Liver (tissue), 3 donors: Measurements from ENCODE around the gene BID.

ENCODE experiments used
- EGR1 ChIP-seq, 2 donors: IDR thresholded peaks; 2 replicates each; pipeline ENCODE4 v1.6.1; 2016 to 2018; ENCODE audit warnings: antibody characterized with exemption in 2 of 2, low read depth in 2 of 2
- FOXA1 ChIP-seq: IDR thresholded peaks from 2 replicates; pipeline ENCODE4 v1.6.1; 2016; ENCODE audit warnings: antibody characterized with exemption
- GABPA ChIP-seq, 2 donors: IDR thresholded peaks in 1 of 2; conservative IDR thresholded peaks in 1 of 2; 2 replicates each; pipeline ENCODE4 v1.6.1; 2016; ENCODE audit warnings: antibody characterized with exemption in 2 of 2, mild to moderate bottlenecking in 1 of 2, moderate library complexity in 1 of 2
- JUND ChIP-seq, 2 donors: IDR thresholded peaks; 2 replicates each; pipeline ENCODE4 v1.6.1; 2016; ENCODE audit warnings: antibody characterized with exemption in 2 of 2
- RAD21 ChIP-seq, 2 donors: IDR thresholded peaks; 2 replicates each; pipeline ENCODE4 v1.6.1; 2016; ENCODE audit warnings: antibody characterized with exemption in 2 of 2, mild to moderate bottlenecking in 2 of 2
- RXRA ChIP-seq, 2 donors: IDR thresholded peaks; 2 replicates each; pipeline ENCODE4 v1.6.1; 2017 to 2018; ENCODE audit warnings: antibody characterized with exemption in 2 of 2, mild to moderate bottlenecking in 1 of 2
- SP1 ChIP-seq: IDR thresholded peaks from 2 replicates; pipeline ENCODE4 v1.6.1; 2018; ENCODE audit warnings: antibody characterized with exemption, mild to moderate bottlenecking
- TAF1 ChIP-seq: conservative IDR thresholded peaks from 2 replicates; pipeline ENCODE4 v1.6.1; 2016; ENCODE audit warnings: antibody characterized with exemption, mild to moderate bottlenecking
- YY1 ChIP-seq: IDR thresholded peaks from 2 replicates; pipeline ENCODE4 v1.6.1; 2016; ENCODE audit warnings: antibody characterized with exemption, mild to moderate bottlenecking
- TF ChIP-seq, protein P1 (sequence below): fragments of 150-350 bp; IDR thresholded peaks from 2 replicates; pipeline ENCODE4 v1.5.1; 2017; ENCODE audit warnings: improper control_type of control experiment, low read depth, low read length; ENCODE audit not compliant: missing input control
- TF ChIP-seq, protein P2 (sequence below): IDR thresholded peaks from 2 replicates; pipeline ENCODE4 v1.6.1; 2016; ENCODE audit warnings: antibody characterized with exemption
- TF ChIP-seq, protein P3 (sequence below): IDR thresholded peaks from 2 replicates; pipeline ENCODE4 v1.6.1; 2016; ENCODE audit warnings: antibody characterized with exemption, mild to moderate bottlenecking
- TF ChIP-seq, protein P4 (sequence below): IDR thresholded peaks from 2 replicates; pipeline ENCODE4 v1.6.1; 2016; ENCODE audit warnings: antibody characterized with exemption
- TF ChIP-seq, protein P5 (sequence below): IDR thresholded peaks from 2 replicates; pipeline ENCODE4 v1.6.1; 2016; ENCODE audit warnings: antibody characterized with exemption
- donor health status: healthy.
- donor health status: healthy.

DNA sequence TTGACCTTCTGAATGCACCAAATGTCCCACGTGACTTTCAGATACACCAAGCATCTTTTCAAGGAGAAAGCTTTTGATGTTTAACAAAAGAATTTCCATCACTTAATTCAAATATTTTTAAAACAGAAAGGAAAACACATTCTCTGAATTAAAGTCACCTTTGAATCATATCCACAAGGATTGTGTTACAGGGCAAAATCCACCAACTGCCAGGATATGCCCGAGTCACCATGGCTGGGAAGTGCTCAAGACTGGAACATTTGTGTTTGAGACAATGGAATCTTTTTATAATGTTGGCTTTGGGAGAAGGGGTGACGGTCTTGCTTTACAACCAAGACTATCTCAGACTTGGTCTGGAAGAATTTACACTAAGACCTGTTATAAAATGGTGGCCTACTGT lies 40.8 kb downstream of the BID start:
- TF ChIP-seq, protein P1, sequence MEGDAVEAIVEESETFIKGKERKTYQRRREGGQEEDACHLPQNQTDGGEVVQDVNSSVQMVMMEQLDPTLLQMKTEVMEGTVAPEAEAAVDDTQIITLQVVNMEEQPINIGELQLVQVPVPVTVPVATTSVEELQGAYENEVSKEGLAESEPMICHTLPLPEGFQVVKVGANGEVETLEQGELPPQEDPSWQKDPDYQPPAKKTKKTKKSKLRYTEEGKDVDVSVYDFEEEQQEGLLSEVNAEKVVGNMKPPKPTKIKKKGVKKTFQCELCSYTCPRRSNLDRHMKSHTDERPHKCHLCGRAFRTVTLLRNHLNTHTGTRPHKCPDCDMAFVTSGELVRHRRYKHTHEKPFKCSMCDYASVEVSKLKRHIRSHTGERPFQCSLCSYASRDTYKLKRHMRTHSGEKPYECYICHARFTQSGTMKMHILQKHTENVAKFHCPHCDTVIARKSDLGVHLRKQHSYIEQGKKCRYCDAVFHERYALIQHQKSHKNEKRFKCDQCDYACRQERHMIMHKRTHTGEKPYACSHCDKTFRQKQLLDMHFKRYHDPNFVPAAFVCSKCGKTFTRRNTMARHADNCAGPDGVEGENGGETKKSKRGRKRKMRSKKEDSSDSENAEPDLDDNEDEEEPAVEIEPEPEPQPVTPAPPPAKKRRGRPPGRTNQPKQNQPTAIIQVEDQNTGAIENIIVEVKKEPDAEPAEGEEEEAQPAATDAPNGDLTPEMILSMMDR = no peak
- TF ChIP-seq TAF1 = no peak
- TF ChIP-seq RXRA (IDR thresholded peaks at IDR 0.05) = no peak
- TF ChIP-seq GABPA (IDR thresholded peaks at IDR 0.05 in 1 of 2, conservative IDR thresholded peaks at IDR 0.05 in 1 of 2) = no peak
- no peak for TF ChIP-seq JUND (IDR thresholded peaks at IDR 0.05)
- TF ChIP-seq, protein P2, sequence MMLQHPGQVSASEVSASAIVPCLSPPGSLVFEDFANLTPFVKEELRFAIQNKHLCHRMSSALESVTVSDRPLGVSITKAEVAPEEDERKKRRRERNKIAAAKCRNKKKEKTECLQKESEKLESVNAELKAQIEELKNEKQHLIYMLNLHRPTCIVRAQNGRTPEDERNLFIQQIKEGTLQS = no peak
- TF ChIP-seq, protein P3, sequence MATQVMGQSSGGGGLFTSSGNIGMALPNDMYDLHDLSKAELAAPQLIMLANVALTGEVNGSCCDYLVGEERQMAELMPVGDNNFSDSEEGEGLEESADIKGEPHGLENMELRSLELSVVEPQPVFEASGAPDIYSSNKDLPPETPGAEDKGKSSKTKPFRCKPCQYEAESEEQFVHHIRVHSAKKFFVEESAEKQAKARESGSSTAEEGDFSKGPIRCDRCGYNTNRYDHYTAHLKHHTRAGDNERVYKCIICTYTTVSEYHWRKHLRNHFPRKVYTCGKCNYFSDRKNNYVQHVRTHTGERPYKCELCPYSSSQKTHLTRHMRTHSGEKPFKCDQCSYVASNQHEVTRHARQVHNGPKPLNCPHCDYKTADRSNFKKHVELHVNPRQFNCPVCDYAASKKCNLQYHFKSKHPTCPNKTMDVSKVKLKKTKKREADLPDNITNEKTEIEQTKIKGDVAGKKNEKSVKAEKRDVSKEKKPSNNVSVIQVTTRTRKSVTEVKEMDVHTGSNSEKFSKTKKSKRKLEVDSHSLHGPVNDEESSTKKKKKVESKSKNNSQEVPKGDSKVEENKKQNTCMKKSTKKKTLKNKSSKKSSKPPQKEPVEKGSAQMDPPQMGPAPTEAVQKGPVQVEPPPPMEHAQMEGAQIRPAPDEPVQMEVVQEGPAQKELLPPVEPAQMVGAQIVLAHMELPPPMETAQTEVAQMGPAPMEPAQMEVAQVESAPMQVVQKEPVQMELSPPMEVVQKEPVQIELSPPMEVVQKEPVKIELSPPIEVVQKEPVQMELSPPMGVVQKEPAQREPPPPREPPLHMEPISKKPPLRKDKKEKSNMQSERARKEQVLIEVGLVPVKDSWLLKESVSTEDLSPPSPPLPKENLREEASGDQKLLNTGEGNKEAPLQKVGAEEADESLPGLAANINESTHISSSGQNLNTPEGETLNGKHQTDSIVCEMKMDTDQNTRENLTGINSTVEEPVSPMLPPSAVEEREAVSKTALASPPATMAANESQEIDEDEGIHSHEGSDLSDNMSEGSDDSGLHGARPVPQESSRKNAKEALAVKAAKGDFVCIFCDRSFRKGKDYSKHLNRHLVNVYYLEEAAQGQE = no peak
- no peak for TF ChIP-seq FOXA1
- TF ChIP-seq YY1 = no peak
- no peak for TF ChIP-seq RAD21 (IDR thresholded peaks at IDR 0.05)
- TF ChIP-seq, protein P4, sequence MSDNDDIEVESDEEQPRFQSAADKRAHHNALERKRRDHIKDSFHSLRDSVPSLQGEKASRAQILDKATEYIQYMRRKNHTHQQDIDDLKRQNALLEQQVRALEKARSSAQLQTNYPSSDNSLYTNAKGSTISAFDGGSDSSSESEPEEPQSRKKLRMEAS = no peak
- no peak for TF ChIP-seq SP1
- TF ChIP-seq, protein P5, sequence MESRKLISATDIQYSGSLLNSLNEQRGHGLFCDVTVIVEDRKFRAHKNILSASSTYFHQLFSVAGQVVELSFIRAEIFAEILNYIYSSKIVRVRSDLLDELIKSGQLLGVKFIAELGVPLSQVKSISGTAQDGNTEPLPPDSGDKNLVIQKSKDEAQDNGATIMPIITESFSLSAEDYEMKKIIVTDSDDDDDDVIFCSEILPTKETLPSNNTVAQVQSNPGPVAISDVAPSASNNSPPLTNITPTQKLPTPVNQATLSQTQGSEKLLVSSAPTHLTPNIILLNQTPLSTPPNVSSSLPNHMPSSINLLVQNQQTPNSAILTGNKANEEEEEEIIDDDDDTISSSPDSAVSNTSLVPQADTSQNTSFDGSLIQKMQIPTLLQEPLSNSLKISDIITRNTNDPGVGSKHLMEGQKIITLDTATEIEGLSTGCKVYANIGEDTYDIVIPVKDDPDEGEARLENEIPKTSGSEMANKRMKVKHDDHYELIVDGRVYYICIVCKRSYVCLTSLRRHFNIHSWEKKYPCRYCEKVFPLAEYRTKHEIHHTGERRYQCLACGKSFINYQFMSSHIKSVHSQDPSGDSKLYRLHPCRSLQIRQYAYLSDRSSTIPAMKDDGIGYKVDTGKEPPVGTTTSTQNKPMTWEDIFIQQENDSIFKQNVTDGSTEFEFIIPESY = no peak
- no peak for TF ChIP-seq EGR1 (IDR thresholded peaks at IDR 0.05; ENCODE audit: low read depth in 2 of 2)
